ENCODE results near the gene FBXO11.
A peak's percentile ranks its signal among the peaks of the same experiment; 100 is the strongest.

Gene FBXO11

GRCh38 chr2:47796090-47796697 lies 110.1 kb downstream of the FBXO11 start:
- DNase-seq (ENCODE audit: low read depth in 4 of 4, low spot score in 1 of 4), result no peak

GRCh38 chr2:47785986-47786385 lies 120.3 kb downstream of the FBXO11 start:
- no peak for DNase-seq (ENCODE audit: low read depth in 4 of 4, low spot score in 1 of 4)

GRCh38 chr2:47784352-47784851 lies 121.9 kb downstream of the FBXO11 start:
- no peak for DNase-seq (ENCODE audit: low read depth in 4 of 4, low spot score in 1 of 4)

- DNase-seq (ENCODE audit: low read depth in 4 of 4, low spot score in 1 of 4), result peak; percentile 16 to 62 (median 38)
Observed at GRCh38 chr2:47783486-47784351, 122.6 kb downstream of the FBXO11 start.

- DNase-seq (ENCODE audit: low read depth in 4 of 4, low spot score in 1 of 4), result peak; percentile 73 to 81 (median 79)
Observed at GRCh38 chr2:47782671-47783485, 123.4 kb downstream of the FBXO11 start, which contains the start of gene MSH6. MSH6 (plus strand) TSS chr2:47783145; CDS start chr2:47783234, 89 bp downstream.

GRCh38 chr2:47782381-47782670 lies 124.0 kb downstream of the FBXO11 start:
- DNase-seq (ENCODE audit: low read depth in 4 of 4, low spot score in 1 of 4), result no peak

- no peak for DNase-seq (ENCODE audit: low read depth in 4 of 4, low spot score in 1 of 4)
Observed at GRCh38 chr2:47779426-47779790, 126.9 kb downstream of the FBXO11 start.

- DNase-seq (ENCODE audit: low read depth in 4 of 4, low spot score in 1 of 4), result no peak
Observed at GRCh38 chr2:47778698-47779425, 127.4 kb downstream of the FBXO11 start.

GRCh38 chr2:47777277-47777937 lies 128.9 kb downstream of the FBXO11 start:
- no peak for DNase-seq (ENCODE audit: low read depth in 4 of 4, low spot score in 1 of 4)

GRCh38 chr2:47774567-47774966 lies 131.7 kb downstream of the FBXO11 start:
- DNase-seq (ENCODE audit: low read depth in 4 of 4, low spot score in 1 of 4), result no peak

- no peak for DNase-seq (ENCODE audit: low read depth in 4 of 4, low spot score in 1 of 4)
Observed at GRCh38 chr2:47772343-47772742, 134.0 kb downstream of the FBXO11 start.

- DNase-seq (ENCODE audit: low read depth in 4 of 4, low spot score in 1 of 4), result no peak
Observed at GRCh38 chr2:47771211-47771610, 135.1 kb downstream of the FBXO11 start.

- no peak for DNase-seq (ENCODE audit: low read depth in 4 of 4, low spot score in 1 of 4)
Observed at GRCh38 chr2:47769318-47769717, 137.0 kb downstream of the FBXO11 start.

- DNase-seq (ENCODE audit: low read depth in 4 of 4, low spot score in 1 of 4), result peak; percentile 43 to 75 (median 54)
Observed at GRCh38 chr2:47767880-47768609, 138.3 kb downstream of the FBXO11 start.

- no peak for DNase-seq (ENCODE audit: low read depth in 4 of 4, low spot score in 1 of 4)
Observed at GRCh38 chr2:47767497-47767844, 138.8 kb downstream of the FBXO11 start.

- DNase-seq (ENCODE audit: low read depth in 4 of 4, low spot score in 1 of 4), result no peak
Observed at GRCh38 chr2:47751856-47752414, 154.4 kb downstream of the FBXO11 start.

GRCh38 chr2:47747878-47748277 lies 158.4 kb downstream of the FBXO11 start:
- DNase-seq (ENCODE audit: low read depth in 4 of 4, low spot score in 1 of 4), result no peak

GRCh38 chr2:47744074-47744473 lies 162.2 kb downstream of the FBXO11 start:
- no peak for DNase-seq (ENCODE audit: low read depth in 4 of 4, low spot score in 1 of 4)

GRCh38 chr2:47741637-47742036 lies 164.7 kb downstream of the FBXO11 start:
- DNase-seq (ENCODE audit: low read depth in 4 of 4, low spot score in 1 of 4), result no peak

- DNase-seq (ENCODE audit: low read depth in 4 of 4, low spot score in 1 of 4), result no peak
Observed at GRCh38 chr2:47741101-47741500, 165.2 kb downstream of the FBXO11 start.
